Keratinocyte (primary cell): ENCODE measurements around the gene KATNBL1. TPM values are rescaled to one million over a fixed set of nuclear protein-coding genes. Genes with fewer than 3 reads are reported as not detected.

Source experiments
- DNase-seq: peaks from one replicate; pipeline ENCODE4 v3.0.0-alpha.2; 2011; ENCODE audit warnings: low read depth, missing footprints, low spot score
- FAIRE-seq: peaks from 2 replicates; lab custom pipeline; 2011; peaks lifted over from hg19 to GRCh38; lab: Jason Lieb, UNC
- H2AFZ ChIP-seq: 2 replicates; pipeline ENCODE4 v1.6.0; 2012; ENCODE audit warnings: low read length, control low read depth, inconsistent platforms; ENCODE audit not compliant: control insufficient read depth
- H3K27ac ChIP-seq: 2 replicates; pipeline ENCODE4 v1.5.1; 2011; ENCODE audit warnings: low read length; ENCODE audit not compliant: control insufficient read depth, insufficient read depth
- H3K27me3 ChIP-seq: 3 replicates; pipeline ENCODE4 v1.6.0; 2011; ENCODE audit warnings: low read length; ENCODE audit not compliant: control insufficient read depth, insufficient read depth; ENCODE audit errors: extremely low read depth
- H3K36me3 ChIP-seq, 2 experiments: 2 replicates in 1 of 2; 3 replicates in 1 of 2; pipeline ENCODE4 v1.5.1; 2011; ENCODE audit warnings: low read length in 2 of 2, mild to moderate bottlenecking in 1 of 2; ENCODE audit not compliant: control insufficient read depth in 2 of 2, insufficient read depth in 2 of 2; ENCODE audit errors: extremely low read depth in 1 of 2
- H3K4me1 ChIP-seq: 3 replicates; pipeline ENCODE4 v1.5.1; 2011; ENCODE audit warnings: low read length; ENCODE audit not compliant: control insufficient read depth, insufficient read depth; ENCODE audit errors: extremely low read depth
- H3K4me2 ChIP-seq: 3 replicates; pipeline ENCODE4 v1.6.0; 2011; ENCODE audit warnings: low read depth, low read length; ENCODE audit not compliant: control insufficient read depth, insufficient read depth; ENCODE audit errors: extremely low read depth
- H3K4me3 ChIP-seq, 3 experiments: fragments of 200-600 bp in 1 of 3; sonication (generic) in 1 of 3; 2 replicates in 2 of 3; 3 replicates in 1 of 3; pipeline ENCODE4 v1.5.1; 2011 to 2016; ENCODE audit warnings: low read length in 3 of 3, mild to moderate bottlenecking in 3 of 3, control low read depth in 2 of 3, inconsistent platforms in 1 of 3, low read depth in 1 of 3, mixed read lengths in 1 of 3, mixed run types in 1 of 3, moderate library complexity in 1 of 3; ENCODE audit not compliant: control insufficient read depth in 2 of 3, insufficient read depth in 2 of 3; ENCODE audit errors: extremely low read depth in 1 of 3
- H3K79me2 ChIP-seq: 2 replicates; pipeline ENCODE4 v1.6.0; 2012; ENCODE audit warnings: low read length; ENCODE audit not compliant: control insufficient read depth, insufficient read depth
- H3K9ac ChIP-seq: 3 replicates; pipeline ENCODE4 v1.6.0; 2011; ENCODE audit warnings: low read length; ENCODE audit not compliant: control insufficient read depth, insufficient read depth; ENCODE audit errors: extremely low read depth
- H3K9me1 ChIP-seq: 3 replicates; pipeline ENCODE4 v1.6.0; 2011; ENCODE audit warnings: low read length; ENCODE audit not compliant: control insufficient read depth, insufficient read depth; ENCODE audit errors: extremely low read depth
- H3K9me3 ChIP-seq: 2 replicates; pipeline ENCODE4 v1.5.1; 2012; ENCODE audit warnings: low read depth, low read length; ENCODE audit not compliant: control insufficient read depth
- H4K20me1 ChIP-seq: 3 replicates; pipeline ENCODE4 v1.6.0; 2011; ENCODE audit warnings: low read length; ENCODE audit not compliant: control insufficient read depth, insufficient read depth; ENCODE audit errors: extremely low read depth
- CTCF ChIP-seq, 3 experiments: IDR thresholded peaks in 1 of 3; conservative IDR thresholded peaks in 1 of 3; optimal IDR thresholded peaks in 1 of 3; 2 replicates in 2 of 3; 3 replicates in 1 of 3; pipeline versions ENCODE3 to v1.5.1; 2011; ENCODE audit warnings: low read length in 3 of 3, mild to moderate bottlenecking in 3 of 3, moderate library complexity in 2 of 3, control low read depth in 1 of 3, inconsistent platforms in 1 of 3; ENCODE audit not compliant: insufficient read depth in 2 of 3; ENCODE audit errors: extremely low read depth in 1 of 3
- EZH2 ChIP-seq: IDR thresholded peaks from one replicate; pipeline ENCODE4 v1.6.1; 2012; ENCODE audit warnings: inconsistent platforms, mild to moderate bottlenecking, low read length, moderate library complexity
- dilution Hi-C: fragments of 300-500 bp; cut with MboI; formaldehyde crosslinking; loops from one replicate; pipeline ENCODE4 v1.7.0; 2020; ENCODE audit warnings: low sequenced_read_pairs; ENCODE audit not compliant: extremely low pct_ligation_motif_present
- polyA plus RNA-seq, 5 experiments: library from polyadenylated mRNA; depleted of rRNA in 3 of 5; stranded (reverse) in 3 of 5; stranded (forward) in 1 of 5; unstranded in 1 of 5; fragments of >200 nt; gene quantifications; 1 replicate in 1 of 5; 2 replicates in 3 of 5; 3 replicates in 1 of 5; pipeline versions ENCODE4 v1.2.1 to v1.2.3, GENCODE V29; 2011 to 2012; ENCODE audit warnings: missing spikeins in 2 of 5, low read depth in 1 of 5, low replicate concordance in 1 of 5

The KATNBL1 gene
- polyA plus RNA-seq, 1 donor (not counting 4 experiments of a cell fraction or from before 2014, with no cell fraction given): 54.0 TPM

- Histone ChIP-seq H2AFZ (no peak overlapping the region), H3K9me1 (no peaks in the 10 kb centered on the region), H4K20me1 (no peaks in the 10 kb centered on the region), H3K4me2 (no peak overlapping the region), H3K27me3 (no peaks in the 10 kb centered on the region), H3K36me3 (peaks cover 9 to 16% of the 10 kb centered on the region in 2 experiments), H3K4me3 (no peak overlapping the region), H3K9me3 (peaks cover 18% of the 10 kb centered on the region), H3K27ac (peak overlapping the region; percentile 1), H3K4me1 (no peaks in the 10 kb centered on the region), H3K9ac (no peak overlapping the region), H3K79me2 (peaks cover 28% of the 10 kb centered on the region)
- FAIRE-seq (no peak), DNase-seq (no peak)
- no peak for TF ChIP-seq EZH2
- TF ChIP-seq CTCF (optimal IDR thresholded peaks at IDR 0.05 in 1 of 3, IDR thresholded peaks at IDR 0.05 in 1 of 3, conservative IDR thresholded peaks at IDR 0.05 in 1 of 3; ENCODE audit: extremely low read depth in 1 of 3, insufficient read depth in 2 of 3, low read length in 3 of 3): no peak
- dilution Hi-C loops: no loop called here
These were observed 48.5 kb downstream of the KATNBL1 start for GRCh38 chr15:34161329-34161963.

- H3K9me3 ChIP-seq: peaks cover 21% of the 10 kb centered on the region
- no peak overlapping the region for H3K4me2 ChIP-seq
- no peak overlapping the region for H3K4me3 ChIP-seq
- H3K9ac ChIP-seq: no peak overlapping the region
- FAIRE-seq (no peak), DNase-seq (no peak)
- peaks cover 15 to 18% of the 10 kb centered on the region in 2 experiments for H3K36me3 ChIP-seq
- no peak overlapping the region for H2AFZ ChIP-seq
- no peak overlapping the region for H3K27ac ChIP-seq
- H3K9me1 ChIP-seq: no peaks in the 10 kb centered on the region
- no peaks in the 10 kb centered on the region for H4K20me1 ChIP-seq
- peaks cover 21% of the 10 kb centered on the region for H3K79me2 ChIP-seq
- no peaks in the 10 kb centered on the region for H3K27me3 ChIP-seq
- no peak for TF ChIP-seq CTCF (optimal IDR thresholded peaks at IDR 0.05 in 1 of 3, IDR thresholded peaks at IDR 0.05 in 1 of 3, conservative IDR thresholded peaks at IDR 0.05 in 1 of 3; ENCODE audit: extremely low read depth in 1 of 3, insufficient read depth in 2 of 3, low read length in 3 of 3)
- no peak for TF ChIP-seq EZH2
- H3K4me1 ChIP-seq: no peaks in the 10 kb centered on the region
- dilution Hi-C loops: no loop called here
These were observed 49.2 kb downstream of the KATNBL1 start for GRCh38 chr15:34160735-34161134.
